IMR-90 (cell line): ENCODE measurements around the gene DNAI7. TPM values are rescaled to one million over a fixed set of nuclear protein-coding genes. Genes with fewer than 3 reads are reported as not detected.

Source experiments
- ATAC-seq: fragments of 200-7000 bp; cut with Tn5 transposase; 2 replicates; pipeline ENCODE4 v1.9.1; 2020; ENCODE audit warnings: low read depth, mild to moderate bottlenecking, moderate library complexity
- BruUV-seq: library from RNA; stranded (reverse); fragments of 400-500 nt; replicated peaks from 2 replicates; lab custom pipeline; 2021; lab: Mats Ljungman, UMichigan
- CTCF ChIA-PET: fragments of 300-600 bp; formaldehyde crosslinking; extraction: SDS; loops from one replicate; lab custom pipeline; 2021; ENCODE audit warnings: antibody characterized with exemption; lab: Yijun Ruan, JAX
- POLR2A ChIA-PET: fragments of 300-600 bp; sonication (Branson Sonifier 250); formaldehyde crosslinking; loops from one replicate; lab custom pipeline; 2022; ENCODE audit warnings: antibody characterized with exemption; ENCODE audit not compliant: unreplicated experiment; lab: Charles Lee
- DNase-seq: peaks from one replicate; pipeline ENCODE4 v3.0.0; 2013
- H2AFZ ChIP-seq: replicated peaks from 2 replicates; pipeline ENCODE3; 2013; ENCODE audit warnings: low read length, mild to moderate bottlenecking; ENCODE audit not compliant: poor library complexity
- H2AK5ac ChIP-seq: 2 replicates; pipeline ENCODE4 v1.6.1; 2013; ENCODE audit warnings: low read depth, low read length, inconsistent platforms
- H2AK9ac ChIP-seq: replicated peaks from 2 replicates; pipeline ENCODE3; 2013; ENCODE audit warnings: mild to moderate bottlenecking, low read depth, low read length, moderate library complexity; ENCODE audit not compliant: poor library complexity
- H2BK120ac ChIP-seq: 2 replicates; pipeline ENCODE4 v1.6.1; 2013; ENCODE audit warnings: low read depth, low read length, inconsistent platforms
- H2BK15ac ChIP-seq: 3 replicates; pipeline ENCODE4 v1.6.1; 2013; ENCODE audit warnings: low read depth, low read length, inconsistent platforms
- H2BK20ac ChIP-seq: 2 replicates; pipeline ENCODE4 v1.6.1; 2013; ENCODE audit warnings: low read depth, mild to moderate bottlenecking, inconsistent platforms, low read length, moderate library complexity
- H2BK5ac ChIP-seq: 2 replicates; pipeline ENCODE4 v1.6.1; 2013; ENCODE audit warnings: mild to moderate bottlenecking, low read depth, low read length, inconsistent platforms; ENCODE audit not compliant: poor library complexity, severe bottlenecking
- H3K14ac ChIP-seq: replicated peaks from 2 replicates; pipeline ENCODE4 v1.6.1; 2013; ENCODE audit warnings: low read depth, low read length, inconsistent platforms
- H3K18ac ChIP-seq: 2 replicates; pipeline ENCODE4 v1.6.1; 2013; ENCODE audit warnings: low read depth, low read length, control low read depth
- H3K23ac ChIP-seq: 2 replicates; pipeline ENCODE4 v1.6.1; 2013; ENCODE audit warnings: low read depth, low read length, inconsistent platforms
- H3K27ac ChIP-seq: 2 replicates; pipeline ENCODE4 v1.5.1; 2013; ENCODE audit warnings: mild to moderate bottlenecking, control low read depth, low read length; ENCODE audit not compliant: insufficient read depth
- H3K27me3 ChIP-seq: 2 replicates; pipeline ENCODE4 v1.6.1; 2013; ENCODE audit warnings: low read length; ENCODE audit not compliant: control insufficient read depth, insufficient read depth
- H3K36me3 ChIP-seq: 2 replicates; pipeline ENCODE4 v1.6.1; 2013; ENCODE audit warnings: low read length, mixed read lengths; ENCODE audit not compliant: control insufficient read depth, insufficient read depth
- H3K4ac ChIP-seq: 2 replicates; pipeline ENCODE4 v1.6.1; 2013; ENCODE audit warnings: low read depth, low read length, inconsistent platforms
- H3K4me1 ChIP-seq: 2 replicates; pipeline ENCODE4 v1.6.1; 2013; ENCODE audit warnings: low read length, mixed read lengths; ENCODE audit not compliant: control insufficient read depth, insufficient read depth
- H3K4me2 ChIP-seq: 2 replicates; pipeline ENCODE4 v1.6.1; 2013; ENCODE audit warnings: low read depth, mild to moderate bottlenecking, control low read depth, low read length, moderate library complexity
- H3K4me3 ChIP-seq: 2 replicates; pipeline ENCODE4 v1.5.1; 2013; ENCODE audit warnings: low read depth, mild to moderate bottlenecking, control low read depth, low read length, moderate library complexity; ENCODE audit not compliant: insufficient read depth
- H3K56ac ChIP-seq: 2 replicates; pipeline ENCODE4 v1.6.1; 2013; ENCODE audit warnings: low read length, inconsistent platforms; ENCODE audit not compliant: insufficient read depth; ENCODE audit errors: extremely low read depth
- H3K79me1 ChIP-seq, 2 experiments: 2 replicates each; pipeline ENCODE4 v1.6.1; 2013; ENCODE audit warnings: low read length in 2 of 2, inconsistent platforms in 1 of 2, low read depth in 1 of 2
- H3K9ac ChIP-seq: 2 replicates; pipeline ENCODE4 v1.6.1; 2013; ENCODE audit warnings: low read depth, low read length, control low read depth
- H3K9me1 ChIP-seq: 2 replicates; pipeline ENCODE4 v1.6.1; 2013; ENCODE audit warnings: low read length, inconsistent platforms; ENCODE audit not compliant: insufficient read depth
- H3K9me3 ChIP-seq: 2 replicates; pipeline ENCODE4 v1.6.1; 2013; ENCODE audit warnings: low read length; ENCODE audit not compliant: control insufficient read depth, insufficient read depth
- H4K20me1 ChIP-seq: 2 replicates; pipeline ENCODE4 v1.6.1; 2013; ENCODE audit warnings: low read length, inconsistent platforms; ENCODE audit not compliant: insufficient read depth
- H4K5ac ChIP-seq: 2 replicates; pipeline ENCODE4 v1.6.1; 2013; ENCODE audit warnings: mild to moderate bottlenecking, low read depth, low read length, control low read depth
- H4K8ac ChIP-seq, 2 experiments: 2 replicates each; pipeline ENCODE4 v1.6.1; 2013; ENCODE audit warnings: low read depth in 2 of 2, low read length in 2 of 2, control low read depth in 1 of 2, inconsistent platforms in 1 of 2
- H4K91ac ChIP-seq: 2 replicates; pipeline ENCODE4 v1.6.1; 2013; ENCODE audit warnings: low read depth, low read length, inconsistent platforms; ENCODE audit not compliant: insufficient read depth
- BHLHE40 ChIP-seq: fragments of 150-350 bp; IDR thresholded peaks from 2 replicates; pipeline ENCODE4 v1.6.1; 2016; ENCODE audit warnings: mild to moderate bottlenecking, low read depth, low read length
- FOS ChIP-seq: fragments of 150-350 bp; IDR thresholded peaks from 2 replicates; pipeline ENCODE4 v1.6.1; 2016; ENCODE audit warnings: low read depth, low read length
- MAZ ChIP-seq: IDR thresholded peaks from 2 replicates; pipeline ENCODE4 v1.6.1; 2012; ENCODE audit warnings: low read depth, mild to moderate bottlenecking, low read length, improper control_type of control experiment, moderate library complexity, borderline replicate concordance
- MXI1 ChIP-seq: IDR thresholded peaks from 2 replicates; pipeline ENCODE4 v1.6.1; 2012; ENCODE audit warnings: low read depth, mild to moderate bottlenecking, low read length, moderate library complexity, borderline replicate concordance
- NFE2L2 ChIP-seq: fragments of 150-350 bp; IDR thresholded peaks from 2 replicates; pipeline ENCODE4 v1.6.1; 2016; ENCODE audit warnings: low read depth, mild to moderate bottlenecking, low read length
- RAD21 ChIP-seq: IDR thresholded peaks from 2 replicates; pipeline ENCODE4 v1.6.1; 2012; ENCODE audit warnings: low read length, improper control_type of control experiment
- RCOR1 ChIP-seq: IDR thresholded peaks from 2 replicates; pipeline ENCODE4 v1.6.1; 2012; ENCODE audit warnings: mild to moderate bottlenecking, low read length, improper control_type of control experiment; ENCODE audit not compliant: insufficient replicate concordance
- RFX5 ChIP-seq: IDR thresholded peaks from 2 replicates; pipeline ENCODE4 v1.8.0; 2012; ENCODE audit warnings: low read depth, mild to moderate bottlenecking, low read length, moderate library complexity
- SMC3 ChIP-seq: fragments of 150-350 bp; IDR thresholded peaks from 2 replicates; pipeline ENCODE4 v1.6.1; 2016; ENCODE audit warnings: low read depth, mild to moderate bottlenecking, antibody characterized with exemption, low read length, moderate library complexity
- WGBS, 2 experiments: methylation state at CpG; one replicate each; pipeline versions ENCODE4 v1.1.5 to v1.1.7; 2013; ENCODE audit warnings: missing lambda C conversion rate in 2 of 2; ENCODE audit not compliant: insufficient read length in 1 of 2; ENCODE audit errors: extremely low coverage in 2 of 2; 5-methylcytosine and 5-hydroxymethylcytosine counted together
- dilution Hi-C: fragments of 300-500 bp; cut with HindIII; formaldehyde crosslinking; loops from one replicate; pipeline ENCODE4 v1.14.3; 2018; ENCODE audit warnings: low sequenced_read_pairs; ENCODE audit not compliant: unreplicated experiment
- in situ Hi-C: fragments of 300-500 bp; cut with MboI; formaldehyde crosslinking; loops from 3 replicates; pipeline ENCODE4 v1.14.3; 2019; ENCODE audit warnings: low sequenced_read_pairs, inconsistent platforms, mixed read lengths
- intact Hi-C: fragments of 100-400 bp; cut with micrococcal nuclease; formaldehyde crosslinking; loops from 2 replicates; pipeline ENCODE4 v1.10.0; 2022
- polyA plus RNA-seq, 3 experiments: library from polyadenylated mRNA; depleted of rRNA; stranded (reverse); fragments of >200 nt; gene quantifications; 2 replicates each; pipeline ENCODE4 v1.2.3, GENCODE V29; 2012; ENCODE audit warnings: low replicate concordance in 1 of 3
- total RNA-seq: library from RNA; depleted of rRNA; stranded (reverse); fragments of >200 nt; gene quantifications from 2 replicates; pipeline ENCODE4 v1.2.3, GENCODE V29; 2012
- TF ChIP-seq, protein P1 (sequence below): fragments of 150-350 bp; IDR thresholded peaks from 2 replicates; pipeline ENCODE4 v1.6.1; 2016; ENCODE audit warnings: low read depth, mild to moderate bottlenecking, low read length, moderate library complexity, borderline replicate concordance
- TF ChIP-seq, protein P2 (sequence below): conservative IDR thresholded peaks from 2 replicates; pipeline ENCODE4 v1.5.1; 2012; ENCODE audit warnings: mild to moderate bottlenecking, low read depth, low read length, improper control_type of control experiment
- TF ChIP-seq, protein P3 (sequence below): fragments of 150-350 bp; IDR thresholded peaks from 2 replicates; pipeline ENCODE4 v1.6.1; 2017; ENCODE audit warnings: mild to moderate bottlenecking, antibody characterized with exemption, low read length, low read depth

DNAI7 gene
- total and polyA plus RNA-seq, 2 of the 4 experiments (the other 2 are of a cell fraction): under 0.01 to 0.07 TPM

DNA sequence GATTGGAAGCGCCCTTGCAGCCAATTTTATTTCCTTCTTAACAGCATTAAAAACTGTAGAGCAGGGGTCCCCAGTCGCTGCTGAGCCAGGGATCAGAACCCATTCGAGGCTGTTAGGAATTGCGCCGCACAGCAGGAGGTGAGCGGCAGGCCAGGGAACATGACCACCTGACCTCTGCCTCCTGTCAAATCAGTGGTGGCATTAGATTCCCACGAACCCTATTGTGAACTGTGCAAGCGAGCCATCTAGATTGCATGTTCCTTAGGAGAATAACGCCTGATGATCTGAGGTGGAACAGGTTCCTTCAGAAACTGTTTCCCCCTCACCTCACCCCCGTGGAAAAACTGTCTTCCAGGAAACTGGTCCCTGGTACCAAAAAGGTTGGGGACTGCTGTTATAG is 107.4 kb downstream of the DNAI7 start:
- Histone ChIP-seq H3K9me3 (no peaks in the 10 kb centered on the region), H4K91ac (no peak overlapping the region), H2BK5ac (no peak overlapping the region), H3K36me3 (no peaks in the 10 kb centered on the region), H3K27ac (no peak overlapping the region), H3K4me2 (no peak overlapping the region), H3K14ac (no peak overlapping the region), H2AK5ac (no peak overlapping the region), H2BK20ac (no peak overlapping the region), H3K4me3 (no peak overlapping the region), H3K23ac (no peak overlapping the region), H3K79me1 (no peaks in the 10 kb centered on the region), H3K4ac (no peak overlapping the region), H4K5ac (no peak overlapping the region), H3K27me3 (peaks cover 2% of the 10 kb centered on the region), H2BK120ac (no peak overlapping the region), H2BK15ac (no peak overlapping the region), H4K20me1 (no peaks in the 10 kb centered on the region), H4K8ac (no peak overlapping the region), H3K9me1 (no peaks in the 10 kb centered on the region), H3K56ac (no peak overlapping the region), H3K18ac (no peak overlapping the region), H3K9ac (no peak overlapping the region), H2AK9ac (no peak overlapping the region), H3K4me1 (no peaks in the 10 kb centered on the region), H2AFZ (no peak overlapping the region)
- intact Hi-C loops: no loop called here
- 100% methylated on average over 2 of the region's 10 CpGs; no CpG with 5 or more reads in 1 of the 2 experiments for WGBS, 2 experiments
- ATAC-seq (no peak), DNase-seq (no peak)
- dilution Hi-C loops: no loop called here
- TF ChIP-seq, protein P1, sequence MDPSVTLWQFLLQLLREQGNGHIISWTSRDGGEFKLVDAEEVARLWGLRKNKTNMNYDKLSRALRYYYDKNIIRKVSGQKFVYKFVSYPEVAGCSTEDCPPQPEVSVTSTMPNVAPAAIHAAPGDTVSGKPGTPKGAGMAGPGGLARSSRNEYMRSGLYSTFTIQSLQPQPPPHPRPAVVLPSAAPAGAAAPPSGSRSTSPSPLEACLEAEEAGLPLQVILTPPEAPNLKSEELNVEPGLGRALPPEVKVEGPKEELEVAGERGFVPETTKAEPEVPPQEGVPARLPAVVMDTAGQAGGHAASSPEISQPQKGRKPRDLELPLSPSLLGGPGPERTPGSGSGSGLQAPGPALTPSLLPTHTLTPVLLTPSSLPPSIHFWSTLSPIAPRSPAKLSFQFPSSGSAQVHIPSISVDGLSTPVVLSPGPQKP: no peak
- no peak for TF ChIP-seq RFX5
- no peak for TF ChIP-seq NFE2L2
- TF ChIP-seq RCOR1: no peak
- no peak for TF ChIP-seq MAZ
- TF ChIP-seq RAD21: no peak
- TF ChIP-seq, protein P2, sequence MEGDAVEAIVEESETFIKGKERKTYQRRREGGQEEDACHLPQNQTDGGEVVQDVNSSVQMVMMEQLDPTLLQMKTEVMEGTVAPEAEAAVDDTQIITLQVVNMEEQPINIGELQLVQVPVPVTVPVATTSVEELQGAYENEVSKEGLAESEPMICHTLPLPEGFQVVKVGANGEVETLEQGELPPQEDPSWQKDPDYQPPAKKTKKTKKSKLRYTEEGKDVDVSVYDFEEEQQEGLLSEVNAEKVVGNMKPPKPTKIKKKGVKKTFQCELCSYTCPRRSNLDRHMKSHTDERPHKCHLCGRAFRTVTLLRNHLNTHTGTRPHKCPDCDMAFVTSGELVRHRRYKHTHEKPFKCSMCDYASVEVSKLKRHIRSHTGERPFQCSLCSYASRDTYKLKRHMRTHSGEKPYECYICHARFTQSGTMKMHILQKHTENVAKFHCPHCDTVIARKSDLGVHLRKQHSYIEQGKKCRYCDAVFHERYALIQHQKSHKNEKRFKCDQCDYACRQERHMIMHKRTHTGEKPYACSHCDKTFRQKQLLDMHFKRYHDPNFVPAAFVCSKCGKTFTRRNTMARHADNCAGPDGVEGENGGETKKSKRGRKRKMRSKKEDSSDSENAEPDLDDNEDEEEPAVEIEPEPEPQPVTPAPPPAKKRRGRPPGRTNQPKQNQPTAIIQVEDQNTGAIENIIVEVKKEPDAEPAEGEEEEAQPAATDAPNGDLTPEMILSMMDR: no peak
- TF ChIP-seq FOS: no peak
- no peak for TF ChIP-seq MXI1
- no peak for TF ChIP-seq SMC3
- TF ChIP-seq, protein P3, sequence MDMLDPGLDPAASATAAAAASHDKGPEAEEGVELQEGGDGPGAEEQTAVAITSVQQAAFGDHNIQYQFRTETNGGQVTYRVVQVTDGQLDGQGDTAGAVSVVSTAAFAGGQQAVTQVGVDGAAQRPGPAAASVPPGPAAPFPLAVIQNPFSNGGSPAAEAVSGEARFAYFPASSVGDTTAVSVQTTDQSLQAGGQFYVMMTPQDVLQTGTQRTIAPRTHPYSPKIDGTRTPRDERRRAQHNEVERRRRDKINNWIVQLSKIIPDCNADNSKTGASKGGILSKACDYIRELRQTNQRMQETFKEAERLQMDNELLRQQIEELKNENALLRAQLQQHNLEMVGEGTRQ: no peak
- TF ChIP-seq BHLHE40: no peak
- ChIA-PET CTCF (no interaction called here), POLR2A (no interaction called here)
- in situ Hi-C loops: no loop called here
- BruUV-seq: no TSS peak
